ENCODE results near the gene CADPS.

DNA sequence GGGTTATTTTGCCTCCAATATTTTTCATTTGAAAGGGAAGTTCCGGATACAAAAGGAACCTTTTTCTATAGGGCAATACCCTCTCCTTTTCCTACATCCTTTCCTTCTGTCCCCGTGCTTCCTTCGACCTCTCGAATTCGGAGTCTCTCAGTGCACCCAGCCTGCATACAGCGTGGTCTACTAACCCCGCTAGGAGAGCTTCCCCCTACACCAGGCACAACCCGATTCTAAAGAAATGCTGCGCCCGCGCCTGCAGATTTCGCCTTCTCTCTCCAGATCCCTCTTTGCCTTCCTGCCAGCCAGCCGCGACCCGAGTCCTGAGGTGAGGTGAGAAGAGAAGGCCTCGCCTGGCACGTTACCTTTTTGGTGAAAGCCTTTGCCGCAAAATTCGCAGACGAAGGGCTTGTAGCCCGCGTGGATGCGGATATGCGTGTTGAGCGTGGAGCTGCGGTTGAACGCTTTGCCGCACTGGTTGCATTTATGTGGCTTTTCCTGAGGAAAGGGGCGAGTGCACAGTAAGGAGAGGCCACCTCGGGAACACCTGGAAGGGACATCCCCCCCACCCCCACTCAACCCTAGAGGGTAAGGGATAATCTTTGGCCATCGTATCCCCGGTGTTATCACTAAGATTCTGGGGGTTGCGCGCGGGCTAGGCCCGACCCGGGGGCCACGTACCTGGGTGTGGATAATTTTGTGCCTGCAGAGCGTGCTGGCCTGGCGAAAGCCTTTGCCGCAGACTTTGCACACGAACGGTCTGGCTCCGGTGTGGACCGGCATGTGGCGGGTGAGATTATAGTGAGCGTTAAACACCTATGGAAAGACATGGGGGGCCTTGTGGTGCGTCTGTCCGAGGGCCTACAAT is 504.1 kb downstream of the CADPS start:
- TF ChIP-seq, protein P1, sequence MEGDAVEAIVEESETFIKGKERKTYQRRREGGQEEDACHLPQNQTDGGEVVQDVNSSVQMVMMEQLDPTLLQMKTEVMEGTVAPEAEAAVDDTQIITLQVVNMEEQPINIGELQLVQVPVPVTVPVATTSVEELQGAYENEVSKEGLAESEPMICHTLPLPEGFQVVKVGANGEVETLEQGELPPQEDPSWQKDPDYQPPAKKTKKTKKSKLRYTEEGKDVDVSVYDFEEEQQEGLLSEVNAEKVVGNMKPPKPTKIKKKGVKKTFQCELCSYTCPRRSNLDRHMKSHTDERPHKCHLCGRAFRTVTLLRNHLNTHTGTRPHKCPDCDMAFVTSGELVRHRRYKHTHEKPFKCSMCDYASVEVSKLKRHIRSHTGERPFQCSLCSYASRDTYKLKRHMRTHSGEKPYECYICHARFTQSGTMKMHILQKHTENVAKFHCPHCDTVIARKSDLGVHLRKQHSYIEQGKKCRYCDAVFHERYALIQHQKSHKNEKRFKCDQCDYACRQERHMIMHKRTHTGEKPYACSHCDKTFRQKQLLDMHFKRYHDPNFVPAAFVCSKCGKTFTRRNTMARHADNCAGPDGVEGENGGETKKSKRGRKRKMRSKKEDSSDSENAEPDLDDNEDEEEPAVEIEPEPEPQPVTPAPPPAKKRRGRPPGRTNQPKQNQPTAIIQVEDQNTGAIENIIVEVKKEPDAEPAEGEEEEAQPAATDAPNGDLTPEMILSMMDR (IDR thresholded peaks at IDR 0.05; ENCODE audit: low read length) = no peak
- no peak for TF ChIP-seq EZH2 (IDR thresholded peaks at IDR 0.05; ENCODE audit: borderline replicate concordance, low read length)

Data from OCI-LY1 (cell line).